K562 (cell line): Measurements from ENCODE around the gene CALML6. TPM values are rescaled to one million over a fixed set of nuclear protein-coding genes. Genes with fewer than 3 reads are reported as not detected.

Experiments used
- CEBPG ChIP-seq, 3 experiments: fragments of 200-800 bp in 1 of 3; sonication (Bioruptor generic) in 1 of 3; sonication (generic) in 1 of 3; formaldehyde crosslinking in 1 of 3; IDR thresholded peaks in 2 of 3; conservative IDR thresholded peaks in 1 of 3; 2 replicates each; pipeline versions ENCODE4 v1.6.1 to v1.8.0; 2016 to 2022; ENCODE audit warnings: missing compliant biosample characterization in 2 of 3, missing genetic modification characterization in 2 of 3, mild to moderate bottlenecking in 1 of 3, missing genetic modification reagents in 1 of 3
- DIDO1 ChIP-seq: fragments of 450-650 bp; IDR thresholded peaks from 2 replicates; pipeline ENCODE4 v1.6.1; 2016; ENCODE audit warnings: low read depth, missing biosample characterization, missing genetic modification characterization
- ESRRB ChIP-seq: fragments of 250-450 bp; sonication (Bioruptor Pico); IDR thresholded peaks from 2 replicates; pipeline ENCODE4 v1.5.0; 2020; ENCODE audit warnings: mild to moderate bottlenecking, moderate library complexity, borderline replicate concordance
- PRPF4 ChIP-seq: fragments of 200-400 bp; formaldehyde crosslinking; IDR thresholded peaks from one replicate; pipeline ENCODE4 v1.6.1; 2017; ENCODE audit warnings: low read length, low read depth, mild to moderate bottlenecking; ENCODE audit not compliant: insufficient read depth, poor library complexity, severe bottlenecking
- RBBP5 ChIP-seq: fragments of 200-600 bp; sonication (generic); IDR thresholded peaks from 2 replicates; pipeline ENCODE4 v1.6.1; 2012; ENCODE audit warnings: borderline replicate concordance, mild to moderate bottlenecking, low read length, control low read depth, inconsistent platforms; ENCODE audit not compliant: insufficient read depth, poor library complexity, severe bottlenecking
- TRIM25 ChIP-seq: fragments of 450-650 bp; IDR thresholded peaks from 2 replicates; pipeline ENCODE4 v1.7.0; 2016; ENCODE audit warnings: borderline replicate concordance
- XRCC3 ChIP-seq: fragments of 450-650 bp; IDR thresholded peaks from 2 replicates; pipeline ENCODE4 v1.6.1; 2017; ENCODE audit warnings: mild to moderate bottlenecking, moderate library complexity
- ZBTB9 ChIP-seq: fragments of 450-650 bp; formaldehyde crosslinking; IDR thresholded peaks from 2 replicates; pipeline ENCODE4 v1.4.0; 2020; ENCODE audit warnings: mild to moderate bottlenecking, moderate library complexity
- ZNF583 ChIP-seq: fragments of 250-450 bp; sonication (Bioruptor Pico); IDR thresholded peaks from 2 replicates; pipeline ENCODE4 v1.4.0; 2020
- ZNF707 ChIP-seq: fragments of 250-450 bp; sonication (Bioruptor Pico); conservative IDR thresholded peaks from 2 replicates; pipeline ENCODE4 v1.8.0; 2022; ENCODE audit warnings: inconsistent platforms, mild to moderate bottlenecking, moderate library complexity
- ZNF77 ChIP-seq: fragments of 250-450 bp; sonication (Bioruptor Pico); IDR thresholded peaks from 2 replicates; pipeline ENCODE4 v1.5.0; 2020
- polyA plus RNA-seq, 8 experiments: library from polyadenylated mRNA; depleted of rRNA in 4 of 8; stranded (reverse) in 5 of 8; unstranded in 3 of 8; fragments of >200 nt; fragmentation: Nextera tagmentation in 2 of 8; fragmentation: Illumina TruSeq in 1 of 8; extraction: Ambion mirVana in 2 of 8; extraction: Trizol in 1 of 8; gene quantifications; 2 replicates each; pipeline versions ENCODE4 v1.2.1 to v1.2.3, GENCODE V29; 2011 to 2014; ENCODE audit warnings: inconsistent platforms in 1 of 8, missing spikeins in 1 of 8
- total RNA-seq, 7 experiments: library from RNA; depleted of rRNA in 6 of 7; stranded (reverse); fragments of >200 nt in 6 of 7; fragmentation: Illumina TruSeq in 2 of 7; extraction: Trizol in 2 of 7; gene quantifications; 2 replicates each; pipeline versions ENCODE4 v1.2.1 to v1.2.3, GENCODE V29; 2011 to 2021; ENCODE audit warnings: low replicate concordance in 1 of 7
- TF ChIP-seq, protein P1 (sequence below): sonication (generic); formaldehyde crosslinking; IDR thresholded peaks from 2 replicates; pipeline ENCODE4 v1.5.0; 2020; ENCODE audit warnings: missing genetic modification reagents
- TF ChIP-seq, protein P2 (sequence below): fragments of 450-650 bp; IDR thresholded peaks from 2 replicates; pipeline ENCODE4 v1.6.1; 2017; ENCODE audit warnings: mild to moderate bottlenecking, moderate library complexity

The CALML6 gene
- total and polyA plus RNA-seq, 9 of the 15 experiments (the other 6 are each of a cell fraction or from before 2014, with no cell fraction given), result 0.14 TPM; not detected in 8

- TF ChIP-seq CEBPG (CRISPR knock-in tag; IDR thresholded peaks at IDR 0.05), result no peak
- no peak for TF ChIP-seq CEBPG (tag; conservative IDR thresholded peaks at IDR 0.05 in 1 of 2, IDR thresholded peaks at IDR 0.05 in 1 of 2)
- TF ChIP-seq, protein P1, sequence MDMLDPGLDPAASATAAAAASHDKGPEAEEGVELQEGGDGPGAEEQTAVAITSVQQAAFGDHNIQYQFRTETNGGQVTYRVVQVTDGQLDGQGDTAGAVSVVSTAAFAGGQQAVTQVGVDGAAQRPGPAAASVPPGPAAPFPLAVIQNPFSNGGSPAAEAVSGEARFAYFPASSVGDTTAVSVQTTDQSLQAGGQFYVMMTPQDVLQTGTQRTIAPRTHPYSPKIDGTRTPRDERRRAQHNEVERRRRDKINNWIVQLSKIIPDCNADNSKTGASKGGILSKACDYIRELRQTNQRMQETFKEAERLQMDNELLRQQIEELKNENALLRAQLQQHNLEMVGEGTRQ, result peak; percentile 63
- TF ChIP-seq ZNF707, result no peak
- peak; percentile 22 for TF ChIP-seq RBBP5
- no peak for TF ChIP-seq PRPF4
- TF ChIP-seq DIDO1 (tag), result no peak
- TF ChIP-seq XRCC3, result no peak
- TF ChIP-seq, protein P2, sequence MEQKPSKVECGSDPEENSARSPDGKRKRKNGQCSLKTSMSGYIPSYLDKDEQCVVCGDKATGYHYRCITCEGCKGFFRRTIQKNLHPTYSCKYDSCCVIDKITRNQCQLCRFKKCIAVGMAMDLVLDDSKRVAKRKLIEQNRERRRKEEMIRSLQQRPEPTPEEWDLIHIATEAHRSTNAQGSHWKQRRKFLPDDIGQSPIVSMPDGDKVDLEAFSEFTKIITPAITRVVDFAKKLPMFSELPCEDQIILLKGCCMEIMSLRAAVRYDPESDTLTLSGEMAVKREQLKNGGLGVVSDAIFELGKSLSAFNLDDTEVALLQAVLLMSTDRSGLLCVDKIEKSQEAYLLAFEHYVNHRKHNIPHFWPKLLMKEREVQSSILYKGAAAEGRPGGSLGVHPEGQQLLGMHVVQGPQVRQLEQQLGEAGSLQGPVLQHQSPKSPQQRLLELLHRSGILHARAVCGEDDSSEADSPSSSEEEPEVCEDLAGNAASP, result no peak
- TF ChIP-seq ZBTB9 (CRISPR knock-in tag), result no peak
- no peak for TF ChIP-seq TRIM25
- no peak for TF ChIP-seq ZNF583 (CRISPR knock-in tag)
- no peak for TF ChIP-seq ZNF77 (CRISPR knock-in tag)
- no peak for TF ChIP-seq ESRRB (CRISPR knock-in tag)
Measured at GRCh38 chr1:1925437-1926345, 10.6 kb downstream of the CALML6 start (continued).
